Measurements from ENCODE around the gene LRRTM2.

LRRTM2 gene

GRCh38 chr5:138909734-138910133 is 34.6 kb upstream of the LRRTM2 start:
- no peak overlapping the region for H3K27ac ChIP-seq (ENCODE audit: low read length)
- H3K36me3 ChIP-seq (ENCODE audit: control insufficient read depth, insufficient read depth, low read length): peaks cover 5% of the 10 kb centered on the region; the same call in 1 of the 2 replicates
- no peak for DNase-seq (ENCODE audit: low read depth, low spot score)
- H3K9me3 ChIP-seq (ENCODE audit: control insufficient read depth, insufficient read depth, low read length): no peaks in the 10 kb centered on the region
- H3K4me3 ChIP-seq (ENCODE audit: low read length): no peak overlapping the region
- WGBS (ENCODE audit: insufficient coverage, insufficient read length): no CpG with 5 or more reads among the region's 2 CpGs
- no peaks in the 10 kb centered on the region for H3K4me1 ChIP-seq (ENCODE audit: control insufficient read depth, insufficient read depth, low read length)
- H3K27me3 ChIP-seq (ENCODE audit: control insufficient read depth, insufficient read depth, low read length): no peaks in the 10 kb centered on the region

GRCh38 chr5:138905541-138905940 is 30.4 kb upstream of the LRRTM2 start:
- H3K27me3 ChIP-seq (ENCODE audit: control insufficient read depth, insufficient read depth, low read length): 0 out of 2 replicates have a peak, but pooled peaks cover 1% of the 10 kb centered on the region
- H3K27ac ChIP-seq (ENCODE audit: low read length): no peak overlapping the region
- WGBS (ENCODE audit: insufficient coverage, insufficient read length): no CpG with 5 or more reads among the region's 1 CpG
- no peaks in the 10 kb centered on the region for H3K9me3 ChIP-seq (ENCODE audit: control insufficient read depth, insufficient read depth, low read length)
- no peaks in the 10 kb centered on the region for H3K4me1 ChIP-seq (ENCODE audit: control insufficient read depth, insufficient read depth, low read length)
- peaks cover 5% of the 10 kb centered on the region; the same call in 1 of the 2 replicates for H3K36me3 ChIP-seq (ENCODE audit: control insufficient read depth, insufficient read depth, low read length)
- no peak overlapping the region for H3K4me3 ChIP-seq (ENCODE audit: low read length)
- no peak for DNase-seq (ENCODE audit: low read depth, low spot score)

- Histone ChIP-seq H3K36me3 (ENCODE audit: control insufficient read depth, insufficient read depth, low read length) (peaks cover 5% of the 10 kb centered on the region; the same call in 1 of the 2 replicates), H3K27ac (ENCODE audit: low read length) (no peak overlapping the region), H3K4me1 (ENCODE audit: control insufficient read depth, insufficient read depth, low read length) (no peaks in the 10 kb centered on the region), H3K9me3 (ENCODE audit: control insufficient read depth, insufficient read depth, low read length) (no peaks in the 10 kb centered on the region), H3K27me3 (ENCODE audit: control insufficient read depth, insufficient read depth, low read length) (0 out of 2 replicates have a peak, but pooled peaks cover 1% of the 10 kb centered on the region), H3K4me3 (ENCODE audit: low read length) (no peak overlapping the region)
- no CpG with 5 or more reads among the region's 10 CpGs for WGBS (ENCODE audit: insufficient coverage, insufficient read length)
- DNase-seq (ENCODE audit: low read depth, low spot score): no peak
Measured at GRCh38 chr5:138903130-138903775, 28.1 kb upstream of the LRRTM2 start.

GRCh38 chr5:138901716-138902115 is 26.6 kb upstream of the LRRTM2 start:
- H3K36me3 ChIP-seq (ENCODE audit: control insufficient read depth, insufficient read depth, low read length): peaks cover 5% of the 10 kb centered on the region; the same call in 1 of the 2 replicates
- DNase-seq (ENCODE audit: low read depth, low spot score): no peak
- H3K27ac ChIP-seq (ENCODE audit: low read length): no peak overlapping the region
- WGBS (ENCODE audit: insufficient coverage, insufficient read length): no CpG with 5 or more reads among the region's 2 CpGs
- H3K27me3 ChIP-seq (ENCODE audit: control insufficient read depth, insufficient read depth, low read length): 0 out of 2 replicates have a peak, but pooled peaks cover 1% of the 10 kb centered on the region
- H3K4me3 ChIP-seq (ENCODE audit: low read length): no peak overlapping the region
- no peaks in the 10 kb centered on the region for H3K9me3 ChIP-seq (ENCODE audit: control insufficient read depth, insufficient read depth, low read length)
- H3K4me1 ChIP-seq (ENCODE audit: control insufficient read depth, insufficient read depth, low read length): no peaks in the 10 kb centered on the region

GRCh38 chr5:138900281-138900965 is 25.3 kb upstream of the LRRTM2 start:
- DNase-seq (ENCODE audit: low read depth, low spot score): no peak
- no peaks in the 10 kb centered on the region for H3K9me3 ChIP-seq (ENCODE audit: control insufficient read depth, insufficient read depth, low read length)
- H3K27me3 ChIP-seq (ENCODE audit: control insufficient read depth, insufficient read depth, low read length): 0 out of 2 replicates have a peak, but pooled peaks cover 1% of the 10 kb centered on the region
- WGBS (ENCODE audit: insufficient coverage, insufficient read length): no CpG with 5 or more reads among the region's 6 CpGs
- H3K27ac ChIP-seq (ENCODE audit: low read length): no peak overlapping the region
- peaks cover 2% of the 10 kb centered on the region; the same call in 1 of the 2 replicates for H3K36me3 ChIP-seq (ENCODE audit: control insufficient read depth, insufficient read depth, low read length)
- no peak overlapping the region for H3K4me3 ChIP-seq (ENCODE audit: low read length)
- H3K4me1 ChIP-seq (ENCODE audit: control insufficient read depth, insufficient read depth, low read length): no peaks in the 10 kb centered on the region

GRCh38 chr5:138898742-138899141 is 23.6 kb upstream of the LRRTM2 start:
- no peaks in the 10 kb centered on the region for H3K4me1 ChIP-seq (ENCODE audit: control insufficient read depth, insufficient read depth, low read length)
- no peak for DNase-seq (ENCODE audit: low read depth, low spot score)
- no peak overlapping the region for H3K27ac ChIP-seq (ENCODE audit: low read length)
- no peak overlapping the region for H3K4me3 ChIP-seq (ENCODE audit: low read length)
- no CpG with 5 or more reads among the region's 2 CpGs for WGBS (ENCODE audit: insufficient coverage, insufficient read length)
- H3K27me3 ChIP-seq (ENCODE audit: control insufficient read depth, insufficient read depth, low read length): 0 out of 2 replicates have a peak, but pooled peaks cover 1% of the 10 kb centered on the region
- no peaks in the 10 kb centered on the region for H3K36me3 ChIP-seq (ENCODE audit: control insufficient read depth, insufficient read depth, low read length)
- no peaks in the 10 kb centered on the region for H3K9me3 ChIP-seq (ENCODE audit: control insufficient read depth, insufficient read depth, low read length)

- DNase-seq (ENCODE audit: low read depth, low spot score): no peak
- Histone ChIP-seq H3K9me3 (ENCODE audit: control insufficient read depth, insufficient read depth, low read length) (no peaks in the 10 kb centered on the region), H3K27me3 (ENCODE audit: control insufficient read depth, insufficient read depth, low read length) (0 out of 2 replicates have a peak, but pooled peaks cover under 1% of the 10 kb centered on the region), H3K36me3 (ENCODE audit: control insufficient read depth, insufficient read depth, low read length) (no peaks in the 10 kb centered on the region), H3K4me3 (ENCODE audit: low read length) (no peak overlapping the region), H3K4me1 (ENCODE audit: control insufficient read depth, insufficient read depth, low read length) (no peaks in the 10 kb centered on the region), H3K27ac (ENCODE audit: low read length) (no peak overlapping the region)
- WGBS (ENCODE audit: insufficient coverage, insufficient read length): no CpG with 5 or more reads among the region's 1 CpG
Measured at GRCh38 chr5:138898299-138898698, 23.2 kb upstream of the LRRTM2 start.

- Histone ChIP-seq H3K4me1 (ENCODE audit: control insufficient read depth, insufficient read depth, low read length) (no peaks in the 10 kb centered on the region), H3K27me3 (ENCODE audit: control insufficient read depth, insufficient read depth, low read length) (no peaks in the 10 kb centered on the region), H3K27ac (ENCODE audit: low read length) (no peak overlapping the region), H3K9me3 (ENCODE audit: control insufficient read depth, insufficient read depth, low read length) (no peaks in the 10 kb centered on the region), H3K36me3 (ENCODE audit: control insufficient read depth, insufficient read depth, low read length) (no peaks in the 10 kb centered on the region; the same call in 1 of the 2 replicates), H3K4me3 (ENCODE audit: low read length) (no peak overlapping the region)
- DNase-seq (ENCODE audit: low read depth, low spot score): no peak
- no CpG with 5 or more reads among the region's 1 CpG for WGBS (ENCODE audit: insufficient coverage, insufficient read length)
Measured at GRCh38 chr5:138895918-138896317, 20.8 kb upstream of the LRRTM2 start.

- H3K4me1 ChIP-seq (ENCODE audit: control insufficient read depth, insufficient read depth, low read length): no peaks in the 10 kb centered on the region
- peaks cover 1% of the 10 kb centered on the region; the same call in 1 of the 2 replicates for H3K9me3 ChIP-seq (ENCODE audit: control insufficient read depth, insufficient read depth, low read length)
- H3K27ac ChIP-seq (ENCODE audit: low read length): no peak overlapping the region
- H3K27me3 ChIP-seq (ENCODE audit: control insufficient read depth, insufficient read depth, low read length): no peaks in the 10 kb centered on the region
- DNase-seq (ENCODE audit: low read depth, low spot score): no peak
- H3K4me3 ChIP-seq (ENCODE audit: low read length): no peak overlapping the region
- peaks cover 12% of the 10 kb centered on the region; the same call in 1 of the 2 replicates for H3K36me3 ChIP-seq (ENCODE audit: control insufficient read depth, insufficient read depth, low read length)
Measured at GRCh38 chr5:138890644-138891043, 15.5 kb upstream of the LRRTM2 start.

- Histone ChIP-seq H3K27ac (ENCODE audit: low read length) (no peak overlapping the region), H3K27me3 (ENCODE audit: control insufficient read depth, insufficient read depth, low read length) (no peaks in the 10 kb centered on the region), H3K36me3 (ENCODE audit: control insufficient read depth, insufficient read depth, low read length) (peaks cover 12% of the 10 kb centered on the region; the same call in 1 of the 2 replicates), H3K9me3 (ENCODE audit: control insufficient read depth, insufficient read depth, low read length) (peaks cover 1% of the 10 kb centered on the region; the same call in 1 of the 2 replicates), H3K4me1 (ENCODE audit: control insufficient read depth, insufficient read depth, low read length) (no peaks in the 10 kb centered on the region), H3K4me3 (ENCODE audit: low read length) (no peak overlapping the region)
- DNase-seq (ENCODE audit: low read depth, low spot score): no peak
Measured at GRCh38 chr5:138889994-138890393, 14.9 kb upstream of the LRRTM2 start.

Measured in iPS DF 6.9 (cell line).